Suprapubic skin (tissue), 4 donors: ENCODE measurements around the gene SDHAF4. TPM values are rescaled to one million over a fixed set of nuclear protein-coding genes. Genes with fewer than 3 reads are reported as not detected.

Source experiments
- DNase-seq, 2 donors: peaks; one replicate each; pipeline ENCODE4 v3.0.0-alpha.2; 2019; ENCODE audit warnings: low spot score in 2 of 2
- H3K27ac ChIP-seq: fragments of 200-600 bp; sonication (generic); one replicate; pipeline ENCODE4 v1.5.1; 2019
- H3K27me3 ChIP-seq: fragments of 200-600 bp; sonication (generic); one replicate; pipeline ENCODE4 v1.5.1; 2019
- H3K36me3 ChIP-seq: fragments of 200-600 bp; sonication (generic); one replicate; pipeline ENCODE4 v1.5.1; 2019
- H3K4me1 ChIP-seq: fragments of 200-600 bp; sonication (generic); one replicate; pipeline ENCODE4 v1.5.1; 2019
- H3K4me3 ChIP-seq: fragments of 200-600 bp; sonication (generic); one replicate; pipeline ENCODE4 v1.5.1; 2019; ENCODE audit warnings: mild to moderate bottlenecking
- H3K9me3 ChIP-seq: fragments of 200-600 bp; sonication (generic); one replicate; pipeline ENCODE4 v1.5.1; 2019
- EP300 ChIP-seq: sonication (generic); formaldehyde crosslinking; IDR thresholded peaks from one replicate; pipeline ENCODE4 v1.6.1; 2017; ENCODE audit warnings: antibody characterized with exemption
- POLR2A ChIP-seq, 2 donors: fragments of 450-650 bp; IDR thresholded peaks; one replicate each; pipeline ENCODE4 v1.6.1; 2017; ENCODE audit warnings: antibody characterized with exemption in 2 of 2, mild to moderate bottlenecking in 2 of 2, moderate library complexity in 2 of 2
- POLR2AphosphoS5 ChIP-seq, 3 donors: sonication (generic); formaldehyde crosslinking; IDR thresholded peaks; one replicate each; pipeline ENCODE4 v1.6.1; 2017; ENCODE audit warnings: antibody characterized with exemption in 3 of 3
- WGBS: methylation state at CpG from one replicate; pipeline ENCODE4 v1.1.5; 2018; 5-methylcytosine and 5-hydroxymethylcytosine counted together
- total RNA-seq, 4 donors: library from RNA; depleted of rRNA; stranded (reverse); fragments of >200 nt; gene quantifications; one replicate each; pipeline ENCODE4 v1.1.0, GENCODE V29; 2016
- TF ChIP-seq, protein P1 (sequence below), 2 donors: fragments of 200-600 bp in 1 of 2; fragments of 450-650 bp in 1 of 2; sonication (generic) in 1 of 2; IDR thresholded peaks; one replicate each; pipeline ENCODE4 v1.5.1; 2016 to 2019; ENCODE audit warnings: antibody characterized with exemption in 2 of 2, mild to moderate bottlenecking in 1 of 2, moderate library complexity in 1 of 2

Gene SDHAF4
- total RNA-seq, 4 donors from 2014 or later: 3.8 to 12.5 (median 6.6) TPM

DNA sequence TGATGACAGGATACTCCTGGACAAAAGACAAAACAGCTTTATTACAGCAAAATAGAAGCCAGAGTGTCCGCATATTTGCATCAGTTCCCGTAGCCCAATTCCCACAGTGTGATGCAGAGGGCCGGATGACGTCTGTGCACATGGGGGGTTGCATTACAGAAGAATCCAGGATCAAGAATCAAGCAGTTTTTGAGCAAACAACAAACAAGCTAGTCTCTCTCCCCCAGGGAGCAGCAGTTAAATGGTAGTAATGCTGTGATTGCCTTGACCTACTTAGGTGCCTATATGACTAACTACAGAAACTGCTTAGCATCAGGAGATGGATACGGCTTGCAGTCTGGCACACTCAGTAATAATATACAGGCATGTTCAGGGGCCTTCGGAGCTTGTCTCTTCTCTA lies 3.2 kb upstream of the SDHAF4 start:
- WGBS: 52% methylated on average over 6 of the region's 6 CpGs
- TF ChIP-seq EP300 (no peak), POLR2A (IDR thresholded peaks at IDR 0.05) (no peak), POLR2AphosphoS5 (IDR thresholded peaks at IDR 0.05) (no peak)
- TF ChIP-seq, protein P1, sequence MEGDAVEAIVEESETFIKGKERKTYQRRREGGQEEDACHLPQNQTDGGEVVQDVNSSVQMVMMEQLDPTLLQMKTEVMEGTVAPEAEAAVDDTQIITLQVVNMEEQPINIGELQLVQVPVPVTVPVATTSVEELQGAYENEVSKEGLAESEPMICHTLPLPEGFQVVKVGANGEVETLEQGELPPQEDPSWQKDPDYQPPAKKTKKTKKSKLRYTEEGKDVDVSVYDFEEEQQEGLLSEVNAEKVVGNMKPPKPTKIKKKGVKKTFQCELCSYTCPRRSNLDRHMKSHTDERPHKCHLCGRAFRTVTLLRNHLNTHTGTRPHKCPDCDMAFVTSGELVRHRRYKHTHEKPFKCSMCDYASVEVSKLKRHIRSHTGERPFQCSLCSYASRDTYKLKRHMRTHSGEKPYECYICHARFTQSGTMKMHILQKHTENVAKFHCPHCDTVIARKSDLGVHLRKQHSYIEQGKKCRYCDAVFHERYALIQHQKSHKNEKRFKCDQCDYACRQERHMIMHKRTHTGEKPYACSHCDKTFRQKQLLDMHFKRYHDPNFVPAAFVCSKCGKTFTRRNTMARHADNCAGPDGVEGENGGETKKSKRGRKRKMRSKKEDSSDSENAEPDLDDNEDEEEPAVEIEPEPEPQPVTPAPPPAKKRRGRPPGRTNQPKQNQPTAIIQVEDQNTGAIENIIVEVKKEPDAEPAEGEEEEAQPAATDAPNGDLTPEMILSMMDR (IDR thresholded peaks at IDR 0.05): no peak
- Histone ChIP-seq H3K4me3 (no peak overlapping the region), H3K36me3 (peaks cover 1% of the 10 kb centered on the region), H3K4me1 (peaks cover 15% of the 10 kb centered on the region), H3K9me3 (no peaks in the 10 kb centered on the region), H3K27ac (no peak overlapping the region), H3K27me3 (no peaks in the 10 kb centered on the region)
- no peak for DNase-seq

DNA sequence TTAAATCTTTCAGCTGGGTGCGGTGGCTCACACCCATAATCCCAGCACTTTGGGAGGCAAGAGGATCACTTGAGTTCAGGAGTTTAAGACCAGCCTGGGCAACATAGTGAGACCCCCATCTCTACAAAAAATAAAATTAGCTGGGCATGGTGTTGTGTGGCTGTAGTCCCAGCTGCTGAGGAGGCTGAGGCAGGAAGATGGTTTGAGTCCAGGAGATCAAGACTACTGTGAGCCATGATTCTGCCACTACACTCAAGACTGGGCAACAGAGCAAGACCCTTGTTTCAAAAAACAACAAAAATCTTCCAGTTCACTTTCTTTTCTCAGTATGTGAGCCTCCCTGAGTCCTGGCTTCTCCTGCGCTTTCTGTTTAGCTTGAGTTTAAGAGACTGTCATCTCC lies 7.9 kb downstream of the SDHAF4 start:
- WGBS: 87% methylated on average over 2 of the region's 2 CpGs
- H3K27me3 ChIP-seq: no peaks in the 10 kb centered on the region
- H3K4me3 ChIP-seq: no peak overlapping the region
- H3K9me3 ChIP-seq: no peaks in the 10 kb centered on the region
- no peaks in the 10 kb centered on the region for H3K36me3 ChIP-seq
- H3K27ac ChIP-seq: no peak overlapping the region
- peaks cover 6% of the 10 kb centered on the region for H3K4me1 ChIP-seq
- DNase-seq: no peak
- TF ChIP-seq POLR2AphosphoS5 (IDR thresholded peaks at IDR 0.05): no peak
- TF ChIP-seq EP300: no peak
- TF ChIP-seq, protein P1 (IDR thresholded peaks at IDR 0.05): no peak
- no peak for TF ChIP-seq POLR2A (IDR thresholded peaks at IDR 0.05)

DNA sequence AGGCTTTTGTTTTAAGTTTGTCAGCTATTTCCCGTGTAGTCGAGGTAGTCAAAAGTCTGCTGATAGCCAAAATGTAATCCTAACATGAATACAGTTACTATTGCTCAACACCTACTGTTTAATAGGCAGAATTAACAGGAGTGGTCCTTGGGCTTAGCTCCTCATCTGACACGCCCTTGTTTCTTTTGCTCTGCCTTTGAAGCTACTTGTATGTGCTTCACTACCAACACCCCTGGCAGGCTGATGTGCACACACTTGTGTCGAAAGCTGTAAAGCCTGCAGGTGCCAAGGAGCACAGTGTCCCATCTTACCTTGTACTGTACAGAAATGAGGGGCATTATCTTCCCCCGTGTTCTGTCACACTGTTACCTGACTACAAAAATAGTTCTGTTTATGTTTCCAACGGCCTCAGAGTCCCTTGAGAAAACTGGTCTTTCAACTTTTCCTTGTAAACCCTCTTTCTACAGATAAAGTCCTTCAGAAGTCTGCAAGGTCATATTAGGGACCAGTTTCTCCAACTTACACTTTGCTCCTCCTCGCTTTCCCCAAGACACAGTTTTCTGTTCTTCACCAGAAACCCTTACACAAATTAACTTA lies 9.3 kb downstream of the SDHAF4 start:
- Histone ChIP-seq H3K27ac (no peak overlapping the region), H3K36me3 (peaks cover 9% of the 10 kb centered on the region), H3K9me3 (no peaks in the 10 kb centered on the region), H3K27me3 (no peaks in the 10 kb centered on the region), H3K4me3 (no peak overlapping the region), H3K4me1 (peaks cover 6% of the 10 kb centered on the region)
- no peak for DNase-seq
- no peak for TF ChIP-seq POLR2A (IDR thresholded peaks at IDR 0.05)
- TF ChIP-seq, protein P1 (IDR thresholded peaks at IDR 0.05): no peak
- no peak for TF ChIP-seq POLR2AphosphoS5 (IDR thresholded peaks at IDR 0.05)
- no peak for TF ChIP-seq EP300
- 49% methylated on average over 7 of the region's 7 CpGs for WGBS

DNA sequence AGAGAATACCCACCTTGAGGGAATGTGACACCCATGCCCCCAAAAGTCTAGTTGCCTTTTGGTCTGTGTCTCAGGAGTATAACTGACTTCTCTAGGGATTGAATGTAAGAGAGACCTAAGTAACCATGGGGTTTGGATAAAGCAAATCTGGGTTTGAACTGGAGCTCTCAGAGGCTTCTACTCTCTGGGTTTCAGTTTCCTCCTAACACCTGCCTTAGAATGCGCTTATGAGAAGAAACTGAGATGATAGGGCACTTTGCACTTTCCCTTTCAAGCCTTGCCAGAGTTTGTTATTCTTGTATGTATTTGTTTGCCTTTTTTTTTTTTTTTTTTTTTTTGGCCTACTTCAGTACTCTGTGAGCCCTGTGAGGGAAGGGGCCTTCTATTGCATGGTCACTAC lies 19.4 kb downstream of the SDHAF4 start:
- 100% methylated on average over 1 of the region's 1 CpG for WGBS
- Histone ChIP-seq H3K4me1 (no peaks in the 10 kb centered on the region), H3K27ac (no peak overlapping the region), H3K4me3 (no peak overlapping the region), H3K36me3 (peaks cover 47% of the 10 kb centered on the region), H3K9me3 (no peaks in the 10 kb centered on the region), H3K27me3 (no peaks in the 10 kb centered on the region)
- DNase-seq: no peak
- TF ChIP-seq POLR2A (IDR thresholded peaks at IDR 0.05): no peak
- no peak for TF ChIP-seq EP300
- TF ChIP-seq, protein P1 (IDR thresholded peaks at IDR 0.05): no peak
- TF ChIP-seq POLR2AphosphoS5 (IDR thresholded peaks at IDR 0.05): no peak

DNA sequence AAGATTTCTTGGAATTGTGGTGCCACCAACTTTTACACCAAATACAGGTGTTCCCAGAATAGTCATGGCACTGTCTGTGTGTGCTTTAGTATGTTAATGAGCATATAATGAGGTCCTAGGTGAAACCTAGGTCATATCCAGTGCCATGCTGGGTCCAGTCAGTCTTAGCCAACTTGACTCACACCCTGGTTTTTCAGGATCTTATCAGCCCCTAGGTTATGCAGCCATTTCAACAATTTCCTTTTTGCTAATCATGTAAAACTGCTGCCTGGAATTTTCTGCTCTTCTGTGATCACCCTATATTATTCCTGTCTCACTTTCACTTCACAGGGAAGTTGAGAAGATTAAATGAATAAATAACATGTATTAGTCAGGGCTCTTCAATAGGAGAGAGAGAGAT lies 23.7 kb downstream of the SDHAF4 start:
- H3K36me3 ChIP-seq: peaks cover 6% of the 10 kb centered on the region
- H3K4me1 ChIP-seq: no peaks in the 10 kb centered on the region
- TF ChIP-seq POLR2A (IDR thresholded peaks at IDR 0.05) (no peak), EP300 (no peak), POLR2AphosphoS5 (IDR thresholded peaks at IDR 0.05) (no peak)
- TF ChIP-seq, protein P1 (IDR thresholded peaks at IDR 0.05): no peak
- H3K9me3 ChIP-seq: no peaks in the 10 kb centered on the region
- no peak overlapping the region for H3K27ac ChIP-seq
- H3K27me3 ChIP-seq: no peaks in the 10 kb centered on the region
- H3K4me3 ChIP-seq: no peak overlapping the region
- DNase-seq: no peak
